Right lobe of liver (tissue), 4 donors: ENCODE results near the gene MGAT2.

Experiments
- POLR2A ChIP-seq: fragments of 450-650 bp; IDR thresholded peaks from one replicate; pipeline ENCODE4 v1.6.1; 2017; ENCODE audit warnings: antibody characterized with exemption, mild to moderate bottlenecking
- TF ChIP-seq, protein P1 (sequence below), 4 donors: fragments of 200-600 bp in 3 of 4; fragments of 450-650 bp in 1 of 4; IDR thresholded peaks; one replicate each; pipeline versions ENCODE4 v1.5.1 to v1.8.0; 2016 to 2022; ENCODE audit warnings: antibody characterized with exemption in 4 of 4, mild to moderate bottlenecking in 2 of 4
- donor health status: DM: no; HTN: no; CAD: no.
- donor health status: DM: no; HTN: no; CAD: no.
- donor health status: DM: no; HTN: yes; CAD: no.

DNA sequence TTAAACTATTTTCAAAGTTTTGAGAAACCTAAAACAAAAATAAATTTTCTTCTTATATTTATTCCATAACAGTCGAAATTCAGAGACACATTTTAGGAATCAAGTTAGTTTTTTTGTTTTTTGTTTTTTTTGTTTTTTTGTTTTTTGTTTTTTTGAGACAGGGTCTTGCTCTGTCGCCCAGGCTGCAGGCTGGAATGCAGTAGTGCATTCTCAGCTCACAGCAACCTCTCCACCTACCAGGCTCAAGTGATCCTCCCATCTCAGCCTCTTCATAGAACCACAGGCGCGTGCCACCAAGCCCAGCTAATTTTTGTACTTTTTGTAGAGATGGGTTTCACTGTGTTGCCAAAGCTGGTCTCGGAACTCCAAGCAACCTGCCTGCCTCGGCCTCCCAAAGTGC, 32.9 kb downstream of the MGAT2 start:
- TF ChIP-seq, protein P1, sequence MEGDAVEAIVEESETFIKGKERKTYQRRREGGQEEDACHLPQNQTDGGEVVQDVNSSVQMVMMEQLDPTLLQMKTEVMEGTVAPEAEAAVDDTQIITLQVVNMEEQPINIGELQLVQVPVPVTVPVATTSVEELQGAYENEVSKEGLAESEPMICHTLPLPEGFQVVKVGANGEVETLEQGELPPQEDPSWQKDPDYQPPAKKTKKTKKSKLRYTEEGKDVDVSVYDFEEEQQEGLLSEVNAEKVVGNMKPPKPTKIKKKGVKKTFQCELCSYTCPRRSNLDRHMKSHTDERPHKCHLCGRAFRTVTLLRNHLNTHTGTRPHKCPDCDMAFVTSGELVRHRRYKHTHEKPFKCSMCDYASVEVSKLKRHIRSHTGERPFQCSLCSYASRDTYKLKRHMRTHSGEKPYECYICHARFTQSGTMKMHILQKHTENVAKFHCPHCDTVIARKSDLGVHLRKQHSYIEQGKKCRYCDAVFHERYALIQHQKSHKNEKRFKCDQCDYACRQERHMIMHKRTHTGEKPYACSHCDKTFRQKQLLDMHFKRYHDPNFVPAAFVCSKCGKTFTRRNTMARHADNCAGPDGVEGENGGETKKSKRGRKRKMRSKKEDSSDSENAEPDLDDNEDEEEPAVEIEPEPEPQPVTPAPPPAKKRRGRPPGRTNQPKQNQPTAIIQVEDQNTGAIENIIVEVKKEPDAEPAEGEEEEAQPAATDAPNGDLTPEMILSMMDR (IDR thresholded peaks at IDR 0.05) = no peak
- no peak for TF ChIP-seq POLR2A
